Stimulated activated CD4-positive, alpha-beta T cell treated with anti-CD3 and anti-CD28 coated beads, Interleukin-12 subunit alpha, Interleukin-12 subunit beta, amount 100 ng/mL, for 24 hours (primary cell): ENCODE data around the gene MYOM3.

Experiments
- DNase-seq, 2 experiments: peaks; one replicate each; pipeline ENCODE4 v3.0.0-alpha.2; 2020; ENCODE audit warnings: low read depth in 2 of 2

The MYOM3 gene

DNA sequence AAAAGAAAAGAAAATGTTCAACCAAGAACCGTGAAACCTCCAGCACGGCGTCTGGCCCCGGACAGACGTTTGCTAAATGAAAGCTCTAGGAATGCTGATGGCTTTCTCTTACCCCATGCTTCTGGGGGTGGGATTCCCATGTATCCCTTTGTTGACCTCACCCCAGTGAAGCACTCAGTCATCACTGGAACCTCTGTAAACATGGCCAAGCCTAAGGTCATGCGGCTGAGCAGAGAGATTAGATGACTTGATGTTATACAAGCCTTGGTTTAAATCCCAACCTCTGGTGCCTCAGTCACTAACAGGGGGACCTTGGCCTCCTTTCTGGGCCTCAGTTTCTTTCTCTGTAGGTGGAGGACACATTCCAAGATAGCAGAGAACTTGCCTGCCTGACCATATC lies 2.8 kb upstream of the MYOM3 start:
- DNase-seq, result no peak

DNA sequence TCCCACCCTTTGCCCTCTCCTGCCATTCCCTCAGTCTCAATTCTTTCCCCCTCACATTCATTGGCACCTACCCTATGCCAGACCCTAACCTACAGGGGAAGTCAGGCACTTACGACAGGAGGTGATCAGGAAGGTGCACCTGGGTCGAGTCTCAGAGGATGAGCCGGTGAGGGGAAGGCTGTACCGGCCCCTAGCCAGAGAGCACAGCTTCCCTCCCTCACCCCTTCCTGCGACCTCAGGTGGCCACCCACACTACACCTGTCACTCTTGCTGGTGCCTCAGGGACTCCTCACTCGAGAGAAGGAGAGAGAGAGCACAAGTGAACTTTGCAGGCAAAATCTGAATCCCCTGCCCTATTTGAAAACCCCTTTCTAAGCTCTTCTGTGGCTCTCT lies 1.7 kb upstream of the MYOM3 start:
- DNase-seq, result no peak

DNA sequence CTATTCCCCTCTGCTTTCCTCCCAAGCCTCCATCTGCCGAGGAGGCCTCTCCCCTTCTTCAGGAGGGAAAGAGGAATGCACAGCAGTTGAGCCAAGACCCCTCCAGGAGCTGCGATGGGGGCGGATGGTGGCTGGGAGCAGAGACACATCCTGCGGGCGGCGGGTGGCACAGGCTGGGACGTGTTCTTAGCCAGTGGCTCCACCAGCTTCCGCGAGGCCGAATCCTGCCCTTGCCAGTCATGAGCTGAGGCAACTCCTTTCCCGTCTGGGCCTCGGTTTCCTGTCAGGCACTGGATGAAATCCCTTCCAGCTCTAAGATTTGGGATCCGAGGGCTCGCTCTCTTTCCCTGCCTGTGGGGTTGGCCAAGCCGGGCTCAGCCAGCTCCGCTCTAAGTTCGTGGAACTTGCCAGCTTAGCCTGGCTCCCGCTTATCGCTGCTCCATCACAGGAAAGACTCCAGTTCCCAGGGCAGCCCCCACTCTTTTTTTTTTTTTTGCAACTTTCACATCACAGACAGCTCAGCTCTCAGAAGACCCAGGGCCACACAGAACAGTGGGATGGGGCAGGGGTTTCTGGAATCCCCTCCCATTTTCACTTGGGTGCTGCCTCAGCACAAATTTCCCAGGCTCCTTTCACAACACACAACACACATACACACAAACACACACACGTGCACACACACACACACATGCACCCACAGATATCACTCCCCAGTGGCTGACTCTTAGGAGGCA lies 506 bp downstream of the MYOM3 start:
- DNase-seq, result no peak

DNA sequence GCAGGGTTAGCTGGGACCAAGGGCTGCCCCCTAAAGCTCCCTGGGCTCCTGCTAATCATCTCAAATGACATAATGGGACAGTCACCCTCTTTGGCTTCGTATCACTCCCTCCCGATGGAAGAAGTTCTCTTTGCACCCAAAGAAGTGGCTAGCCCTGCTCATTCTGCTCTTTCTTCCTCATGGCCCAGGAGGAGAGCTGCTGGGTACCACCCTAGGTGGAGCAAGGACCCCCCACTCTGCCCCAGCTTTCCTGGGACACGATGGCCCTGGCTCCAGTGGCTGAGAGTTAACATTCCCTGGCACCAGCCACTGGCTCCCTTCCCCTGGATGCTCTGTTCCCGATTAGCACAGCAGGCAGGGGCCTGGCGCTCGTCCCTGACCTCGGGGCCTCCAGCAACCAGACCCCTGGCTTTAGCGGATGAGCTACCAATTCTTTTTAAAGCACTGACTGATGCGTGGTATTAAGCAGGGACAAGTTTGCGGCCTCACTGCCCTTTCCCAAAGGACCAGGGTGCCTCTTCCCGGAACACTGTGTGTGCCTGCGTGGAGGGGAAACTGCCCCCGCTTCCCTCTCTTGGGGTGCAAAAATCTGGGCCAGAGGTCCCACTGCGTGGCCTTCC lies 1.2 kb downstream of the MYOM3 start:
- DNase-seq, result no peak

DNA sequence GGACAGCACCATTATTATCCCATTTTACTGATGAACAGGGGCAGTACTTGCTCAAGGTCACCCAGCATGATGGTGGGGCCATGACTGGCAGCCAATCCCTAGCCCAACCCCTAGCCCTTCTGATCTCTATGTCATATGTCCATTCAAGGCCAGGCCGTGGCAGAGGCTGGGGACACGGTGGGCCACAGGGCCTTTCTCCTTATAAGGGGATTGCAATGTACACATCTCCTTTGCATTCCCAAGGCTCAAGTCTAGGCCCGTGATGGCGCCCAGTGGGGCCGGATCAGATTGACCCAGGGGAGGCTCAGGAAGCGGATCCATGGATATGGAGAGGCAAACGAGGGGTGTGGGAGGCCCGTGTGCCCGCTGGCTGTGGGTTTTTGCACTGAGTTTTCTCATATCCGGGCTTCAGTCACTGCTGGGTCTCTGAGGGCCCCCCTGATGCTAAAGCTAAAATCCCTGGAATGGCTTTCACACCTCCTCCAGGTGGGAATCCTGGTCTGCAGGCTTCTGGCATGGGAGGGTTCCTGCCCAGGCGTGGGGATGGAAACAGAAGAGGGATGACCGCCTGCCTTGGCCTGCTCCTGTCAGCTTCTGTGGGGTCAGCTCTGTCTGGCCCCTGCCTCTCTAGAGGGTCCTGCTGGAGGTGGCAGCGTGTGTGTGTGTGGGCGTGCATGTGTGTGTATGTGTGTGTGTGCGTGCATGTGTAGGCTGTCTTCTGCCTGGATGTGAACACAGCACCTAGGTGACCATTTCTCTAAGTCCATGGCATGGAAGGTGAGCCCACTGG lies 2.1 kb downstream of the MYOM3 start:
- DNase-seq, result no peak

DNA sequence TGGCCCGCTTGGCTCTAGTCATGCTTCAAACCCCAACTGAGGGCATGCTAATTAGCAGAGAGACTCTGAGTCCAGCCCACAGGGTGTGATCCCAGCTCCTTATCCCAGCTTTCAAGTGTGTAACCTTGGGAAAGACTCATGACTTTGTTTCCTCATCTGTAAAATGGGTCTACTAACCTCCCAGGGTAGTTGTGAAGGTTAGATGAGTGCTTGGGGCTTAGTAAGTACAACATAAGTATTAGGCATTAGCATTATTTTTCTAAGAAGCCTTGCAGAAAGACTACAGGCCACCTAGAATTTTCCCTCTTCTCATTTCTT lies 2.8 kb downstream of the MYOM3 start:
- DNase-seq, result no peak

DNA sequence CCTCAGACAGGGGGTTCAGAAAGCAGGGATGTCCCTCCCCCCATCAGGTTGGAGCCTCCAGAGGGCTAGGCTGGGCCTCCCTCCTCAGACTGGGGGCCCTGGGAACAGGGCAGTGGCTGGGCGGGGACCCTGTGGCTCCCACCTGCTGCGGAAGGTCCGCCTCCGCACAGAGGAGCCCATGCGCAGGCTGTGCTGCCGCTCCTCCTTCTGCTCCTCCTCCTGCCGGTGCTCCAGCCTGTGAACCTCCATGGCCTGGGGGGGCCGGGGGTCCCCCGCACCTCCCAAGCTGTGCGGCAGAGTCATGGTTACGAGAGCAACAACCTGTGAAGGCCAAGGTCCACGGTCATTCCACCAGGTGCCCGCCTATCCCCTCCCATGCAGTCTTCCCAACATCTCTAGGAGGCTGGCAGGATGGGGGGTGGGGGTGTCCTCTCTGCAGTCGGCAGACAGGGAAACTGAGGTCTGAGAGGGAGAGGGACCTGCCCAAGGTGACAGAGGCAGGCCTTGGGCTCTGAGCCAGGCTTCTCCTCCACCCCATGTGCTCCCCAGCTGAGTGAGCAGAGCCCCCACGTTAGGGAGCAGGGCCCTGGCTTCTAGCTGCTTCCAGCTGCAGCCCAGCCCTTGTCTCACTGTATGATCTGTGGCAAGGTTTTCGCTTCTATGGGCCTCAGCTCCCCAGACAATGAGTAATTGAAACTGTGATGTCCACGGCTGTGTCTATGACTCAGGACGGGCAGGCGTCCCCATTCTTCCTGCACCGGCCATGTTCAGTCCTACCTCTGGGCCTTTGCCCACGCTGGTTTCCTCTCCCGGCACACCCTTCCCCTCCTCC lies 3.4 kb downstream of the MYOM3 start:
- DNase-seq, result no peak

DNA sequence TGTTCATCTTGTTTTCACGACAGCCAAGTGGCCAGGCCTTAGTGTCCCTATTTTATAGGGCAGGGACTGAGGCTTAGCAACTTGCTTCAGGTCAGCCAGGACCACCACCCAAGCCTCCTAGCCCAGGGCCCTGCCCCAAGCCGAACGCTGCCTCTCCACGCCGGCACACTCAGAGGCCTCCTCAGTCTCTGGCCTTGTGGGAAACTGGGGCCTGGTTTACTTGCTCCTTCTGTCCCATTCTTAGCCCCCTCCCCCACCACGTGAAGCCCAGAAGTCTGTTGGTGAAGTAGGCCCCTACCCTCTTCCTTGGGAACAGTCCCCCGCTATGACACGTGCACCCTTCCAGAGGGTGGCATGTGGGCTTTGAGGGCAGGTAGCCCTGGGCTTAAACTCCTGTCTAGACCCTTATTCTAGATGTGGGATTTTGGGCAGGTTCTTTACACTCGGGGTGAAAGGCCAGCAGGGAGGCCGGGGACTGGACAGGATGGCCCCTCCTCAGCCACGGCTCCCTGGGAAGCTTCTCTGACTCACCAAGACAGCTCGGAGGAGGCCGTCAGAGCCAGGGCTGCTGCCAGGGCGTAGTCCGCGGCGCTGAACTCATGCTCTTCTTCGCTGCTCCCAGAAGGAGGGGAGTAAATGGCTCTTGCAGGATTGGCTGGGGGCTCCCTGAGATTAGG lies 4.3 kb downstream of the MYOM3 start:
- no peak for DNase-seq

DNA sequence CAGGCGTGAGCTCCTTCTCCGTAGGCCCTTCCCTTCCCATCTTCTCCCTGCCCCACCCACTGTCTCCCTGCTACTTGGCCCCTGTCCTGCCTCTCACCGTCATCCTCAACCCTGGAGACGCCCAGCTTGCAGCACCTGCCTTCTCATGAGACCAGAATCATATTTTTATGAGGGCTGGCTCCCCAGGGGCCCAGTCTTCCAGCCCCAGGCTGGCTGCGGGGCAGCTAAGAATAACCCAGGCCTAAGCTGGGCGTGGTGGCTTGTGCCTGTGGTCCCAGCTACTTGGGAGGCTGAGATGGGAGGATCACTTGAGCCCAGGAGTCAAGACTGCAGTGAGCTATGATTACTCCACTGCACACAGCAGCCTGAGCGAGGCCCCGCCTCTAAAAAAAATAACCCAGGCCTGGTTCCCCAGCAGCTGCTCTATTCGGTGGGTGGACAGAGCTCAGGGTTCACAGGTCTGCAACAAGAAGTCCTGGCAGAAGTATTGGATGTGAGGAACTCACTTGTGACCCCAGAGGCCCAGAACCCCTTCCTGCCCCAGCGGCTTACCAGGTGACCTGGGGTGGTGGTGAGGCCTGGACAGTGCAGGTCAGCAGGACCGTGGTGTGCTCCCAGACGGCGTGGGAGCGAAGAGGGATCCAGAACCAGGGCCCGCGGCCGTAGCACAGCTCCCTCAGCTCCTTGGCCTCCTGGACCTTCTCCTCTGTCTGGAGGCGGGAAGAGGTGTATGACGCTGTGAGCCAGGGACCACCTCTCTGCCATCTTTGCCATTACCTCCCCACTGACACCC lies 6.4 kb downstream of the MYOM3 start:
- no peak for DNase-seq

DNA sequence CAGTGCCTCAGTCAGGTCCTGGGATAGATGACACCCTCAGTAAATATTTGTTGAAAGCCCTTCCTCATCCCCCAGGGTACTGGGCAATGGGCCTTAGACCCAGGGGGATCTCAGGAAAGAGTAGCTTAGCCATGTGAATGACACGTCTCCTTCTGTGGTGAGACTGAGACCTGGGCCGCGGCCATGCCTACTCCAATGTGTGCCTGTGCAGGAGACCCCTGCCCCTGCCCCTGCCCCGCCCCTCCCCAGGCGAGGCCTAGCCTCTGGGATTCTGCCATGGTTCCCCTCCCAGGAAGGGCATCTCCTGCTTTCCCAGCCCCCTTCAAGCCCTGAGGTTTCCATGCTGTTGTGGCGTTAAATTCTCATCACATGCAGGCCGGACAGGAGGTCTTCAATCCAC lies 7.1 kb downstream of the MYOM3 start:
- DNase-seq, result no peak

DNA sequence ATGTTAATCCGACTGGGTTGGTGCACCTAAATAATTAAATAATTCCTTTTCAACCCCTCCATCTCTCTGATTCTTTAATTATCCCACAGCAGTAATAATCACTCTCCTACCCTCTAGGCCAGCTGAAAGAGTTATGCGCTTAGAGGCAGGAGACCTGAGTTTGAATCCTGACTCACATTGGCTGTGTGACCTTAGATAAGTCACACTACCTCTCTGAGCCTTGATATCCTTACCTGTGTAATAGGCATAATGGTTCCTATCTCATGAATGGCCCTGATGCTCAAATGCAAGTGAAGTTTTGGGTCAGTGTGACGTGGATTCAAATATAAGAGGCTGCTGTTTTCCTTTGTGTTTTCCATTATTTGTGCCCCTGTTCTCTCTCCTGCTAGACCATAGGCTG lies 8.1 kb downstream of the MYOM3 start:
- DNase-seq, result no peak

DNA sequence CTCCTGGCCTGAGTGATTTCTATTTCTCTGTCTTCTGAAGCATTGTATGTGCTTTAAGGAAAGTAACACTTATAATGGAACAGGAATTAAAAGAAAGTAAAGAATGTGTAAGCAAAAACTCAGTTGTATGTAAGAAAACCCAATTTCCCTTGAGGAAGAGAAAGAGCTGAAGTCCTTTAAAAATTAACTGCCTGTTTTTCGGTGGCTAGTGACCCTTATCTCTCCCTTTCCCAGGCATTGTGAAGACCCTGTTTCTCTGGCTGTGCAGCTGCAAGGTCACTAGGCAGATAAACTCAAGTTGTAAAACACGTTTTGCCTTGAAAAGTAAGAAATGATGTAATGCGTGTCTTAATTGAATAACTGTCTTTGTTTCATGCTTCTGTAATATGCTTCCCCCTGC lies 8.5 kb downstream of the MYOM3 start:
- no peak for DNase-seq

DNA sequence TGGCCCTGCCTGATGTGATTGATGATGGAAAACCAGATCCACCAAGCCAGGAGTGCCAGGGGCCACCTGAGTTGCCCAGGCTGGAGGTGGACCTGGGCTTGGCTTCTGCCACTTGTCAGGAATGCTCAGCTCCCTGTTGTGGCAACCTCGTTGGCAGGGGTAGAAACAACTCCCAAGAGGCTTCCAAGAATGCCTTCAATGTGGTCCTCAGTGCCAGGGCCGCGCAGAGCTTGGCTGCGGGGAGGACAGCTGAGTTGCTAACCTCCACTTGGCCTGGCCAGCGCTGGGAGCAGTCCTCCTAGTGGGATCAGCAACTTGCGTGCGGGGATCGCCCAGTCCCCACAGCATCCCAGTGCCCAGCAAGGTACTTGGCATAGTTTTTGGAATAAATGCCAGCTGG lies 9.0 kb downstream of the MYOM3 start:
- no peak for DNase-seq

DNA sequence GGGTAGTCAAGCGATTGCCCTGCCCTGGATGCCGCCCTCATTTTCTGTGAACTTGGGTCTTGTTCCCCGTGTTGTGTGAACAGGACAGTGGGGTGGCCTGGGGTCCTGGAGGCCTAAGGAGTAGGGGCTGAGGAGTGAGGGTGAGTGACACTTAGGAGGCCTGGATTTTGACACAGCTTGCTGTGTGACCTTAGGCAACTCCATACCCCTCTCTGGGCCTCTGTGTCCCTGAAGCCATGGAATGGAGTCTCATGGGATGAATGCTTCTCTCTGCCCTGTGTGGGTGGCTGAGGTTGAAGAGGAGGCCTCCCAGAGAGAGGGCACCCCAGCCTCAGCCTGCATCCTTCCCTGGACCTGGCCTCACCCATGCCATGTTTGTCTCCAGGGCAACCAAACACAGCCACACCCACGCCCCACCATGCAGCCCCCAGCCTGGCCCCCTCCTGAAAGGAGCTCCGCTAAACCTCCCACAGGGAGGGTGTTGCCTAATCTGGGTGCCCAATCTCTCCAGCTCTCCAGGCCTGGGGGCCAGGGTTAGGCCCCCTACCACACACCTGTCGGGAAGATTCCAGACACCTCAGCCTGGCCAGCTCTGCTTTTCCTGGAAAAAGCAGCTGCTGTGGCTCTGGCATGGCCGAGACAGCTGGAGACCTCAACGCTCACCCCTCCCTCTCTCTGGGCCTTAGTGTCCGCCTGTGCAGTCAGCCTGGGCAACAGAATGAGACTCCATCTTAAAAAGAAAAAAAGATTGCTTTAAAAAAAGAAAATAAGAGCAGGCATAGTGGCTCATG lies 9.9 kb downstream of the MYOM3 start:
- no peak for DNase-seq

DNA sequence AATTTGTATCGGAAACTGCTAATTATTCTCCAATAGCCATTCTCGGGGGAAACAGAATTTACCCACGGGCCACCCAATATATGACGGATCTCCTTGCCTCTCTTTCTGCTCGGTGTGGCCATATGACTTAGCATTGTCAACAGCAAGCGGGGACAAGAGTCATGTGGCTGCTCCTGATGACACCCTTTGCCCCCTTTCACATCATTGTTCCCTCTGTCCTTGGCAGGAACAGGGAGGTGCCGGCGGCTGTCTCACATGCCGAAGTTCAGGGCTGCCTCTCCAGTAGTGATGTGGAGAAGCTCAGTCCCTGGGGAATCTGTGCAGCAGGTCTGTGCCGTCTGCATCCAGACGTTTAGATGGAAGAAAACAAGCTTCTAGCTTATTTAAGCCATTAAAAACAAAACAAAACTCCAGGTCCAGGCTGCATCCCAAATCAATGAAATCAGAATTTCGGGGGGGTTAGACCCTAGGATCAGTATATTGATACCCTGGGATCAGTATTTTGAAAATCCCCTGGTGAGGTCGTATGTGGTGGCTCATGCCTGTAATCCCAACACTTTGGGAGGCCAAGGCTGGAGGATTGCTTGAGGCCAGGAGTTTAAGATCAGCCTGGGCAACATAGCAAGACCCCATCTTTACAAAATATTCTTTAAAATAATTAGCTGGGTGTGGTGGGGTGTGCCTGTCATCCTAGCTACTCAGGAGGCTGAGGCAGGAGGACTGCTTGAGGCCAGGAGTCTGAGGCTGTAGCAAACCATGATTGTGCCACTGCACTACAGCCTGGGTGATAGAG lies 10.8 kb downstream of the MYOM3 start:
- DNase-seq, result no peak

DNA sequence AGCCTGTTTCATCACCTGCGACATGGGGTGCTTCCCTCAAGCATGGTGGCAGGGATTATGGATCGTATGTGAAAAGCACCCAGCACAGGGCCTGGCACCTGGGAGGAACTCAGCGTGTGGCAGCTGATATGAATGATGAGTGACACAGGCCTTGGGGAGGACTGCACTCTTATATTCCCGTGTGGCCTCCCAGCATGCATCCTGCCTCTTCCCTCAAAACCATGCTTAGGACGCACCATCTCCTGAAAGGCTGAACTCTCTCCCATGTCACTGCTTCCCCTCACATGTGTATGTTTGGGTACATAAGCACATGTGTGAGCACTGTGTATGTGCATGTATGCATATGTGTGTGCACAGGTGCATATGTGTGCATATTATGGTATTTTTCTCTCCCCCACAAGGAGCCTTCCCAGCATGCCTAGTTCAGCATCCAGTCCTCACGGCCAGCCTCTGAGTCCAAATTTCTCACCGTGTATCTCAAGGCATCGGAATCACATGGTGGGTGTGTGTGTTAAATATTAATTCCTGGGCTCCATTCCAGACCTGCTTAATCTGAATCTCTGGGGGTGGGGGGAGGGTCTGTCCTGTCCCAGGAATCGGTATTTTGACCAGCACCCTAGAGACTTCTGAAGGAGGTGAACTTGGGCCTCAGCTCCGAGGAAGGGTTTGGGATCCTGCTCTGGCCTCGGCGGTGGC lies 12.8 kb downstream of the MYOM3 start:
- no peak for DNase-seq

DNA sequence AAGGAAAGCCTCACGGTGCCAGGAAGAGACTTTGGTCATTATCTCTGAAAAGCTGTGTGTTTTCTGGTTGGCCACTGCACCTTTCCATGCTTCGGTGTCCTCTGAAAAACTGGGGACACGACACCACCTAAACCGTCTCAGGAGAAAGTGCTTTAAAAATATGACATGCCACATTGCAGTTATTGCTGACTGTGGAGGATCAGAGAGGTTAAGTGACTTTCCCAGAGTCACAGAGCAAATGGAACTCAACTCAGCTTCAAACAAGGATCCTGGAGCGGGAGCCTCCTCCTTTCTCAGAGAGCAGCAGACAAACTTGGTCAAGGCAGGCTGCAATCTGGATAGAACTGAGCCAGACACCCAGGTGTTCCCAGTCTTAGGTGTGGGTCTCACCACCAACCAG lies 13.8 kb downstream of the MYOM3 start:
- DNase-seq, result no peak

DNA sequence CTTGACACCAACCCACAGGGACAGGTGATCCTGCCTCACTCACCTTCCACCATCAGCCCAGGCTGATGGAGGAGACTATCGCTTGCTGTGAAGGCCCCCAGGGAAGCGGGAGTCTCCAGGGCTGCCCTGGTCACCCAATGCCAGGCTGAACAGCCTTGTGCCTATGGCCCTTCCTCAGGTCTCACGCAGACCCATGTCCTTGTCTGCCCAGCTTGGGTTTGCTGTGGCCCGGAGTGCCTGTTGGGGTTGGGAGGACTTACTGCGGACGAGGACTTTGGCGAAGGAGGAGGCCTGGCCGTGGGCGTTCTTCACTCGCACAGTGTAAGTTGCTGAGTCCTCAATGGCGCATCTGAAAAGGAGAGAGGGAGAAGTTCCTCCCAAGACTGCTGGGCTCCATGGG lies 14.3 kb downstream of the MYOM3 start:
- no peak for DNase-seq

DNA sequence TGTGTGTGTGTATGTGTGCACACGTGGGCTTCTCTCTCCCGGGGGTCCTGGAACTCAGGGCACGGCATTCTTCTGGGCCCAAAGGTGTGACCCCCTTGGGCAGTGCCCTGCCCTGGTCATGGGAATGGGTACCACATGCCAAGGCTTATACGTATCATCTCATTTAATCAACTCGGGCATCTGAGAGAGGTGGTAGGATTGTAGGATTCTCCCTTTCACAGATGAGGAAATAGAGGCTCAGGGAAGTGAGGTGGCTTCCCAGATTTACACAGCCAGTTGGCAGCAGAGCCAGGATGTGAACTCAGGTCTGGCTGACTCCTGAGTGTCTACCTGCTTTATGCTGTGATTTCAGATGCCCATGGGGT lies 15.2 kb downstream of the MYOM3 start:
- no peak for DNase-seq
